Upper lobe of right lung (tissue), 1 donor: ENCODE results near the gene RAP1GAP2. TPM values are rescaled to one million over a fixed set of nuclear protein-coding genes. Genes with fewer than 3 reads are reported as not detected.
"Not testable (repeated sequence)": the region's sequence is repeated elsewhere in the genome, so short reads cannot be mapped to it uniquely, and the experiment has no call there.

ENCODE experiments used
- ATAC-seq: fragments of 200-7000 bp; cut with Tn5 transposase; one replicate; pipeline ENCODE4 v1.9.1; 2020; ENCODE audit warnings: mild to moderate bottlenecking, moderate library complexity
- DNase-seq: peaks from one replicate; pipeline ENCODE4 v3.0.0-alpha.2; 2020
- H3K27ac ChIP-seq: fragments of 200-600 bp; one replicate; pipeline ENCODE4 v1.8.0; 2022
- H3K27me3 ChIP-seq: fragments of 200-600 bp; one replicate; pipeline ENCODE4 v1.8.0; 2022; ENCODE audit warnings: mild to moderate bottlenecking
- H3K36me3 ChIP-seq: fragments of 200-600 bp; one replicate; pipeline ENCODE4 v1.8.0; 2022
- H3K4me1 ChIP-seq: fragments of 200-600 bp; one replicate; pipeline ENCODE4 v1.8.0; 2022
- H3K4me3 ChIP-seq: fragments of 200-600 bp; one replicate; pipeline ENCODE4 v1.8.0; 2022; ENCODE audit warnings: mild to moderate bottlenecking
- H3K9me3 ChIP-seq: fragments of 200-600 bp; one replicate; pipeline ENCODE4 v1.8.0; 2022
- CTCF ChIP-seq: fragments of 200-600 bp; IDR thresholded peaks from one replicate; pipeline ENCODE4 v1.8.0; 2022; ENCODE audit warnings: antibody characterized with exemption
- intact Hi-C: fragments of 100-400 bp; cut with DNase I; formaldehyde crosslinking; loops from one replicate; pipeline ENCODE4 v1.11.0; 2022
- total RNA-seq: library from RNA; stranded (reverse); fragmentation: NEBNext Ultra II Directional; extraction: Animal tissue kit (Norgen Biotek cat#: 25700); gene quantifications from one replicate; pipeline ENCODE4 v1.2.1, GENCODE V29; 2021
- donor health status: DM: no; HTN: yes; CAD: no; lungs with severe emphysema.

The RAP1GAP2 gene
- total RNA-seq, 1 donor from 2014 or later: 16.1 TPM

- Histone ChIP-seq H3K4me3 (no peak overlapping the region), H3K36me3 (no peaks in the 10 kb centered on the region), H3K9me3 (no peaks in the 10 kb centered on the region), H3K27ac (no peak overlapping the region), H3K4me1 (peaks cover 3% of the 10 kb centered on the region), H3K27me3 (no peaks in the 10 kb centered on the region)
- no peak for TF ChIP-seq CTCF
- DNase-seq (peak; percentile 43), ATAC-seq (no peak)
- intact Hi-C loops: no loop called here
These were observed 198.2 kb downstream of the RAP1GAP2 start for GRCh38 chr17:2994441-2994840.

GRCh38 chr17:2995377-2995776, 199.1 kb downstream of the RAP1GAP2 start:
- Histone ChIP-seq H3K27me3 (no peaks in the 10 kb centered on the region), H3K4me1 (peaks cover 3% of the 10 kb centered on the region), H3K36me3 (no peaks in the 10 kb centered on the region), H3K9me3 (no peaks in the 10 kb centered on the region), H3K27ac (no peak overlapping the region), H3K4me3 (no peak overlapping the region)
- TF ChIP-seq CTCF: no peak
- intact Hi-C loops: no loop called here
- ATAC-seq (no peak), DNase-seq (peak; percentile 34)

- intact Hi-C loops: no loop called here
- no peak overlapping the region for H3K27ac ChIP-seq
- no peaks in the 10 kb centered on the region for H3K9me3 ChIP-seq
- DNase-seq (peak; percentile 46), ATAC-seq (peak; percentile 26)
- H3K4me1 ChIP-seq: peaks cover 3% of the 10 kb centered on the region
- no peaks in the 10 kb centered on the region for H3K36me3 ChIP-seq
- no peaks in the 10 kb centered on the region for H3K27me3 ChIP-seq
- no peak overlapping the region for H3K4me3 ChIP-seq
- no peak for TF ChIP-seq CTCF
These were observed 199.9 kb downstream of the RAP1GAP2 start for GRCh38 chr17:2995886-2996809.

GRCh38 chr17:2996810-2997670, 200.8 kb downstream of the RAP1GAP2 start:
- Histone ChIP-seq H3K4me1 (peaks cover 3% of the 10 kb centered on the region), H3K36me3 (no peaks in the 10 kb centered on the region), H3K9me3 (no peaks in the 10 kb centered on the region), H3K27ac (no peak overlapping the region), H3K27me3 (no peaks in the 10 kb centered on the region), H3K4me3 (no peak overlapping the region)
- intact Hi-C loops: no loop called here
- no peak for ATAC-seq
- peak; percentile 34 for DNase-seq
- TF ChIP-seq CTCF: no peak

GRCh38 chr17:2998469-2998901, 202.2 kb downstream of the RAP1GAP2 start:
- ATAC-seq, DNase-seq, H3K27me3 ChIP-seq, H3K4me3 ChIP-seq, H3K27ac ChIP-seq, intact Hi-C loops, H3K9me3 ChIP-seq, H3K36me3 ChIP-seq: not testable (repeated sequence)
- peaks cover 10% of the 10 kb centered on the region for H3K4me1 ChIP-seq
